MV-4-11 (cell line): ENCODE data around the gene ETV6.

Source experiments
- DNase-seq: peaks from one replicate; lab custom pipeline; 2025; lab: John Stamatoyannopoulos, UW

ETV6 gene

GRCh38 chr12:11776316-11776715, 126.8 kb downstream of the ETV6 start:
- no peak for DNase-seq

- DNase-seq: no peak
Observed at GRCh38 chr12:11777451-11777850, 128.0 kb downstream of the ETV6 start.

- peak; percentile 51 for DNase-seq
Observed at GRCh38 chr12:11777962-11778361, 128.5 kb downstream of the ETV6 start.

DNA sequence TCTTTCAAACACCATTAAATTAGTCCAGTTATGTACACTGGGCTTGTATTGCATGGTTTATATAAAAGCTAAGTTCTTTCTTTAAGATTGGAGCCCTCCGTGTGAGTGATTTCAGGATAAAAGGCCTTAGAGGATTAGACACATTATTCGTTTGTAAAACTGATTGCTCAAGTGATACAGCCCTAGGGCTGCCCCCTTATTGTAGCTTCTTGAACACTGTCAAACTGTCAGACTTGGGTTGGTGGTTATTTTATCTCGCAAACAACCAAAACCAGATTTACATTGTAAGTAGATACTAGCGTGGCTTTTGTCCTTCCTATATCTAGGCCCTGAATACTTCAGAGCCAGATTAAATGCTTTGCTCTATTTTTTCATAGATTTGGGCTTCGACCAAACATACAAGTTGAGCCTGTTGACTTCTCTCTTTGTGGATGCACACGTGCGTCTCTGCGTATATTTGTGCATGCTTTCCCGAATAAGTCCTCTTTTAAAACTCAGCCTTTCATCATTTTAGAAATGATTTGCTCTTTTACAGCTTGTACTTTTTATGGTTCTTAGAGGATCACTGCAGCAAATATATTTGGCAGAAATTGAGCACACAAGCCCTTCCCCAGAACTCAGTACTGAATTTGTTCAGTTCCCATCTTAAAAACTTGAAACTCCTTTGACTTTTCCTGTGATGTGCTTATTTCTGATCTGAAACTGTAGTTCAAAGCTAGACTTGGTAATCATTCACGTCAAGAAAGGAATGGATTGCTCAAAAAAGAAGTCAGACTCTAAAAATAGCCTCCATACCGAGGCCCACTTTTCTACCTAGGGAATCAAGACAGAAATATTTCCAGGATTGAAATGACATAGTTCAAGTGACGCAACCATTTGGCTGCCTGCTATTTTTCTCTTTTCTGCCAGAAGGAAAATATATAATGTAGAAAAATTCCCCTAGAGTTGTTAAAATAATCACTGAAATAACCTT, 129.5 kb downstream of the ETV6 start:
- peak; percentile 55 for DNase-seq

DNA sequence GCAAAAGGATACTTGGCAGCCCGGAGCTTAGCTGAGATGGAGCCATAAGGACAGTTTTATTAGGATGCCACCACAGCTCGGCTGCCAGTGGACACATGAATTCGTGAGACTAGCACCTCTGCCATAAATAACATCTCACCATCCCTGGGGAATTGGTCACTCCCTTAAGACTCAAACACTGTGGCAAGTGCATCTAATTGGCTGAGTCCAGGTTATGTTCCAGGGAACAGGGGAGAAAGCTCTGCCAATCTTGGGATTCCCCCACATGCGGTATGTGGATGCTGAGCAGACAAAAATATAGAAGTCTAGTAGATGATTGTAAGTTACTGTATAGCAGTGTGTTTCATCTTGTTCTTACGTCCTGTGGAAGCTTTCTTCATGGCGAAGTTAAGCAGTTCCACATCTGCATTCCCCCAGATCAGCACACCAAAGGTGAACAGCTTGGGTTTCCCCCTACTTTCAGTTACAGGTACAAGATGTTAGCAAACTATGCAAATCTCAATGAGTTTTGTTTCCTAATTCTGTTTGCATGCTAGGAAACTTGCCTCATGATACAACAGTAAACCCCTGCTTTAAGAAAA, 131.1 kb downstream of the ETV6 start:
- no peak for DNase-seq

GRCh38 chr12:11782914-11783420, 133.5 kb downstream of the ETV6 start:
- DNase-seq: no peak

DNA sequence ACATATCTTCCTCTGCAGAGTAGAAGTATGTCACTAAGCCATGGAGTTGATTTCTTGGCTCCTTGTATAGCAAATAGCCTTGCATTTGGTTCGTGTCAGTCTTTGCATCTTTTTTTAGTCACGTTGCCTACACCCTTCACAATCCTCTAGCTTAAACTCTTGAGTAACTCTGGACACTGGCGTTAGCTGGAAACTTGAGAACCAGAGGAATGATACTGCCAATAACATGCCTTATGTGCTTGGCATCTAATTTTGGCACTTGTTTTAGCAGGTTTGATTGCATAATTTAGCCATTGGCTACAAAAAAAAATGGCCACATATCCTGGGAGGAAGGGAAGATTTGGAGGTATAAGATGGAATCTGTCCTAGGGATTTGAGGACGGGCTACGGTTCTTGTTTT, 136.2 kb downstream of the ETV6 start:
- DNase-seq: peak; percentile 80

DNA sequence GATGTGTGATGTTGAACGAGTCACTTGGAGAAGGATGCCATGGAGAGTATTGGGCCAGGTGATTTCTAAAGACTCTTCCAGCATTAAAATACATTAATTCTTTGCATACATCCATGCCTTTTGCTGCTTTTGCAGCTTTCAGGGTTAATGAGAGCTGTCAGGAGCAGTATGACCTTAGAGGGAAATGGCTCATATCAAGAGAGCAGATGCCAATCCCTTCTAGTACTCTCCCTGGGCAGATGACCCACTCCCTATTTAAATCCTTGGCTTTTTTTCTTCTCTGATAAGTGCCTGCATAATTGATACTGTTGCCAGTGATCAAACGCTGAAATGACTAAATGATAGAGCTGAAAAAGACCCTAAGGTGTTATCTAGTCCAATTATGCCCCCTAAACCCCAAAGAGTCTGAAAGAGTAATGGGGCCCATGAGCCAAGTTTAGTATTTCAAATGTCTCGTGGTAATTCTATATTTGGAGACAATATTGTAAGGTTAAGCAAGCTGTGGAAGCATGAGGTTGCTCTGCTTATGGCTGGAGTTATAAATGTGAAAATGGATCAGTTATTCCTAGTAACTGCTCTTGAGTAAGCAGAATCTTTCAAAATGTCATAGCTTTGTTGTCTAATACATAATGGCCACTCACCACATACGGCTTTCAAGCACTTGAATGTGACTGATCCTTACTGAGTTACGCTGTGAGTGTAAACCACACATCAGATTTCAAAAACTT, 137.3 kb downstream of the ETV6 start:
- DNase-seq: peak; percentile 74

GRCh38 chr12:11787437-11787836, 138.0 kb downstream of the ETV6 start:
- DNase-seq: no peak

- DNase-seq: no peak
Observed at GRCh38 chr12:11787933-11788849, 138.7 kb downstream of the ETV6 start.

- DNase-seq: no peak
Observed at GRCh38 chr12:11793921-11794710, 144.6 kb downstream of the ETV6 start.

GRCh38 chr12:11794751-11795150, 145.3 kb downstream of the ETV6 start:
- no peak for DNase-seq

- DNase-seq: no peak
Observed at GRCh38 chr12:11795192-11795912, 145.9 kb downstream of the ETV6 start.

DNA sequence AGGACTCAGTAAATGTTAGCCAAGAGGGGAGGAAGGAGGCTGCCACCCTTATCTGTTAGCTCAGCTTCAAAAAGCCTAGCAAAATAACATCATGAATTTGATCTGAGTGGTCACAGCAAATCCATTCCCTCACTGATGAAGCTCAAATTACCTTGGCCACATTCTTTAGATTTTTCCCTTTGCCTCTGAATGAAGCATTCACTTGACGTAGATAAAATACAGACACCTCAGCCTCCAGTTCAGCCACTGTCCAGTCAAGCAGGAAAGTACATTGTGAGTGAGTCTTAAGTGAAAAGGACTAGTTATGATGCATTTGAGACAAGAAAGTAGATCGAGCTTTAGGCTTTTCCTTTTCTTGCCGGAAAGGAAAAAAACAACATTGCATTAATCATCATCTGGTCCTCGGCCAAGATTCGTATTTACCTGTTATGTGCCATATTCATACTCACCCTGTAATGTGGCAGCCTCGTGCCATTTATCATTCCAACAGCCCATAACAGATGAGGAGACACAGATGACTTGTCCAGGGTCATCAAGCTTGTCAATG, 146.5 kb downstream of the ETV6 start:
- DNase-seq: no peak

DNA sequence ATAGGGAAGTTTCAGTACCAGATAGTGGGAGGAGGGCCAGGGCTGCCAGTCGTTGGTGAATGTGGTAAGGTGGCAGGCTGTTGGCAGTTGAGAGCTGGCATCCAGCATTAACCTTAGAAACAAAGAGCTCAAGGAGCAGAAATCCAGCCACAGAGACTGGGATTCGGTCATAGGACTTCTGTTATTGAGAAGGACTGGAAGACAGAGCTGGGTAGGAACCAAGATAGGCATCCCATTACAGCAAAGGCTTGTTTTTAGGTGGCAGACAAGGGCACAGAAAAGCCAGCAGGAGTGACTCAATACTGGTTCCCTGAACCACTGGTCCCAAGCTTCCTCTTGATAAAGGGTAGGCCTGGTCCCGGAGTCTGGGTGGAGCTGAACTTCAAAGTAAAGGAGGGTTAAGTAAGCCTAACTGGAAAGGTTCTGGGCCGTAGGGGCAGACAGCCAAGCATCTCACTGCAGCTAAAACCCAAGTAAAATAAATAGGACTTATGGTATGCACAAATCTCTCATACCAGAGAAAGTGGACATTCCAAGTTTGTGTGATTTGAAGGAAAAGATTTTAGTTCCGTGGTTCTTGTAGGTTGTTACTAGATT, 147.9 kb downstream of the ETV6 start:
- DNase-seq: peak; percentile 74

- DNase-seq: peak; percentile 60
Observed at GRCh38 chr12:11798006-11798708, 148.7 kb downstream of the ETV6 start.

DNA sequence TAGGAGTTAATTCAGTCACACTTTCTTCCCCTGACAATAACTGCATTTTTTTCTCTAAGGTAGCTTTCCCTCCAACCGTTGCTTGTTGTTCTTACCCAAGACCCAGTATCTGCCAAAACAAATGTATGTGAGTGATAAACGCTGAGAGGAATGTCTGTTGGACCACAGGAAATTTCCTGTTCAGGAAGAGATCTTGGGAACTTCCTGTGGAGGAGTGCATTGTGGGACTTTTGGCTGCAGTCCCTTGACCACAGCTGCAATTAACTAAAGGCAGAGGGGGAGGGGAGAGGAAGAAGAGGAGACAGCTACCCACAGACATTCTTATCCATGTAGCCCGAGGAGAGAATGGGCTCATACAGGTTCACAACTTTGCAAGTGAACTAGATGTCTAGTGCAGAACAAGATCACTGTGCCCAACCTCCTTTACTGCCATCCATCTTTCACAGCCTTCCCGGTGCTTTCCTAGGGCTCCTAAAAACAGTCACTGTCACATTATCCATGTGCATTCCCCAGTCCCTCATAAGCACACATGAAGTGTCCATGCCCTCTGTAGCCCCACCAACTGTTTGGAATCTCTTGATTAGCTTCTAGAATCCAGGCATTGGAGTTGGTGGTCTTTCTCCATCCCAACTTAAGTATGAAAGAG, 149.5 kb downstream of the ETV6 start:
- DNase-seq: peak; percentile 99

- DNase-seq: no peak
Observed at GRCh38 chr12:11799502-11799873, 150.0 kb downstream of the ETV6 start.
